Naive thymus-derived CD8-positive, alpha-beta T cell (primary cell): ENCODE measurements around the gene PXT1. TPM values are rescaled to one million over a fixed set of nuclear protein-coding genes. Genes with fewer than 3 reads are reported as not detected.
"Not testable (repeated sequence)": the region's sequence is repeated elsewhere in the genome, so short reads cannot be mapped to it uniquely, and the experiment has no call there.

Experiments
- ATAC-seq, 2 donors: fragments of 150-1000 bp; cut with Tn5 transposase in 1 of 2; sonication (Bioruptor Pico), chemical (Tn5 transposase) in 1 of 2; 1 replicate in 1 of 2; 2 replicates in 1 of 2; pipeline ENCODE4 v1.10.0; 2021; ENCODE audit warnings: mild to moderate bottlenecking in 2 of 2, moderate library complexity in 2 of 2
- POLR2A ChIA-PET: fragments of 350-600 bp; sonication (Branson Sonifier 250); formaldehyde crosslinking; loops from one replicate; lab custom pipeline; 2021; ENCODE audit warnings: antibody characterized with exemption; lab: Charles Lee
- DNase-seq, 10 donors: peaks; one replicate each; pipeline versions ENCODE4 v3.0.0 to v3.0.0-alpha.2; 2020 to 2022
- H3K27ac Mint-ChIP-seq, 10 donors: one replicate each; pipeline ENCODE4 v1.8.0; 2020 to 2022; ENCODE audit warnings: mild to moderate bottlenecking in 10 of 10, mixed read lengths in 10 of 10, moderate library complexity in 4 of 10, inconsistent platforms in 1 of 10
- H3K27me3 Mint-ChIP-seq, 5 donors: one replicate each; pipeline ENCODE4 v1.8.0; 2021 to 2022; ENCODE audit warnings: mixed read lengths in 5 of 5
- H3K36me3 Mint-ChIP-seq, 3 donors: one replicate each; pipeline ENCODE4 v1.8.0; 2020 to 2022; ENCODE audit warnings: mixed read lengths in 3 of 3, mild to moderate bottlenecking in 2 of 3, inconsistent platforms in 1 of 3
- H3K4me1 Mint-ChIP-seq, 4 donors: one replicate each; pipeline ENCODE4 v1.8.0; 2021 to 2022; ENCODE audit warnings: mixed read lengths in 4 of 4
- H3K4me3 Mint-ChIP-seq, 10 donors: one replicate each; pipeline ENCODE4 v1.8.0; 2020 to 2022; ENCODE audit warnings: mild to moderate bottlenecking in 10 of 10, mixed read lengths in 10 of 10, moderate library complexity in 6 of 10, inconsistent platforms in 1 of 10
- H3K9me3 Mint-ChIP-seq, 9 donors: one replicate each; pipeline ENCODE4 v1.8.0; 2020 to 2022; ENCODE audit warnings: mixed read lengths in 9 of 9, mild to moderate bottlenecking in 3 of 9, inconsistent platforms in 1 of 9, moderate library complexity in 1 of 9
- polyA plus RNA-seq, 3 donors: library from polyadenylated mRNA; unstranded; fragments of 300-500 nt; fragmentation: Illumina TruSeq; gene quantifications; one replicate each; pipeline ENCODE4 v1.2.3, GENCODE V29; 2021
- total RNA-seq, 8 experiments: library from RNA in 2 of 8; stranded (reverse) in 2 of 8; gene quantifications; one replicate each; pipeline ENCODE4 v1.2.3 and lab custom pipeline; 2021 to 2026

PXT1 gene
- total and polyA plus RNA-seq, 5 experiments from 2014 or later = 0.16 to 0.41 TPM; not detected in 3

- no peak overlapping the region for H3K27ac Mint-ChIP-seq
- peaks cover 0 to 2% (median 0%) of the 10 kb centered on the region in 3 donors for H3K36me3 Mint-ChIP-seq
- H3K27me3 Mint-ChIP-seq = peaks cover 0 to 6% (median 0%) of the 10 kb centered on the region in 5 donors
- no peak for ATAC-seq
- H3K4me3 Mint-ChIP-seq = no peak overlapping the region
- no peaks in the 10 kb centered on the region for H3K9me3 Mint-ChIP-seq
- POLR2A ChIA-PET = no interaction called here
- no peak for DNase-seq
- peaks cover 0 to 3% (median 0%) of the 10 kb centered on the region in 4 donors for H3K4me1 Mint-ChIP-seq
Measured at GRCh38 chr6:36374972-36375371, 67.7 kb downstream of the PXT1 start.

- no peak for DNase-seq
- Mint-ChIP-seq H3K9me3 (no peaks in the 10 kb centered on the region), H3K27me3 (peaks cover 0 to 6% (median 0%) of the 10 kb centered on the region in 5 donors), H3K36me3 (peaks cover 0 to 2% (median 0%) of the 10 kb centered on the region in 3 donors), H3K27ac (no peak overlapping the region), H3K4me1 (peaks cover 0 to 3% (median 0%) of the 10 kb centered on the region in 4 donors), H3K4me3 (no peak overlapping the region)
- POLR2A ChIA-PET = no interaction called here
- no peak for ATAC-seq
Measured at GRCh38 chr6:36374194-36374593, 68.5 kb downstream of the PXT1 start.

GRCh38 chr6:36373368-36374019 lies 69.2 kb downstream of the PXT1 start:
- DNase-seq (no peak), ATAC-seq (no peak)
- peaks cover 0 to 3% (median 0%) of the 10 kb centered on the region in 4 donors for H3K4me1 Mint-ChIP-seq
- POLR2A ChIA-PET = no interaction called here
- no peak overlapping the region for H3K4me3 Mint-ChIP-seq
- H3K27ac Mint-ChIP-seq = no peak overlapping the region
- H3K9me3 Mint-ChIP-seq = no peaks in the 10 kb centered on the region
- H3K27me3 Mint-ChIP-seq = peaks cover 0 to 6% (median 0%) of the 10 kb centered on the region in 5 donors
- peaks cover 0 to 2% (median 0%) of the 10 kb centered on the region in 3 donors for H3K36me3 Mint-ChIP-seq

GRCh38 chr6:36372088-36372487 lies 70.6 kb downstream of the PXT1 start:
- Mint-ChIP-seq H3K27me3 (peaks cover 0 to 6% (median 0%) of the 10 kb centered on the region in 5 donors), H3K36me3 (peaks cover 0 to 2% (median 0%) of the 10 kb centered on the region in 3 donors), H3K4me1 (peaks cover 0 to 3% (median 0%) of the 10 kb centered on the region in 4 donors), H3K27ac (no peak overlapping the region), H3K4me3 (no peak overlapping the region), H3K9me3 (no peaks in the 10 kb centered on the region)
- POLR2A ChIA-PET = no interaction called here
- DNase-seq (no peak), ATAC-seq (no peak)

GRCh38 chr6:36371211-36371610 lies 71.4 kb downstream of the PXT1 start:
- Mint-ChIP-seq H3K36me3 (peaks cover 0 to 2% (median 0%) of the 10 kb centered on the region in 3 donors), H3K4me3 (no peak overlapping the region), H3K27ac (no peak overlapping the region), H3K9me3 (no peaks in the 10 kb centered on the region), H3K27me3 (peaks cover 0 to 6% (median 0%) of the 10 kb centered on the region in 5 donors), H3K4me1 (peaks cover 0 to 3% (median 0%) of the 10 kb centered on the region in 4 donors)
- no peak for DNase-seq
- ATAC-seq = no peak
- POLR2A ChIA-PET = interaction anchor here (0.6 kb wide), 1 partner anchor 29 kb away, joined by 4 read pairs; no protein-coding TSS in a partner anchor

- H3K9me3 Mint-ChIP-seq = no peaks in the 10 kb centered on the region
- POLR2A ChIA-PET = interaction anchor here (0.6 kb wide), 1 partner anchor 28 kb away, joined by 4 read pairs; no protein-coding TSS in a partner anchor
Measured at GRCh38 chr6:36370638-36371037, 72.0 kb downstream of the PXT1 start.

GRCh38 chr6:36368921-36369865 lies 73.5 kb downstream of the PXT1 start:
- ATAC-seq (no peak), DNase-seq (no peak)
- peaks cover 0 to 2% (median 0%) of the 10 kb centered on the region in 3 donors for H3K36me3 Mint-ChIP-seq
- H3K4me3 Mint-ChIP-seq = no peak overlapping the region
- H3K27ac Mint-ChIP-seq = peak overlapping the region in 3 of 10 donors; percentile 35 to 61 (median 46)
- no peaks in the 10 kb centered on the region for H3K4me1 Mint-ChIP-seq
- POLR2A ChIA-PET = no interaction called here
- H3K9me3 Mint-ChIP-seq = no peaks in the 10 kb centered on the region
- H3K27me3 Mint-ChIP-seq = peaks cover 0 to 6% (median 0%) of the 10 kb centered on the region in 5 donors

More at GRCh38 chr6:36370638-36371037, 72.0 kb downstream of the PXT1 start:
- Mint-ChIP-seq H3K4me1 (no peaks in the 10 kb centered on the region), H3K4me3 (no peak overlapping the region), H3K36me3 (peaks cover 0 to 2% (median 0%) of the 10 kb centered on the region in 3 donors), H3K27me3 (peaks cover 0 to 6% (median 0%) of the 10 kb centered on the region in 5 donors), H3K27ac (no peak overlapping the region)
- no peak for ATAC-seq
- DNase-seq = no peak

- ATAC-seq (no peak), DNase-seq (no peak)
- peaks cover 0 to 2% (median 0%) of the 10 kb centered on the region in 3 donors for H3K36me3 Mint-ChIP-seq
- peak overlapping the region in 1 of 10 donors; percentile 35 for H3K27ac Mint-ChIP-seq
- POLR2A ChIA-PET = no interaction called here
- no peak overlapping the region for H3K4me3 Mint-ChIP-seq
- peaks cover 0 to 6% (median 0%) of the 10 kb centered on the region in 5 donors for H3K27me3 Mint-ChIP-seq
- H3K9me3 Mint-ChIP-seq = no peaks in the 10 kb centered on the region
- no peaks in the 10 kb centered on the region for H3K4me1 Mint-ChIP-seq
Measured at GRCh38 chr6:36368421-36368820, 74.2 kb downstream of the PXT1 start.

- no peaks in the 10 kb centered on the region for H3K9me3 Mint-ChIP-seq
- H3K4me1 Mint-ChIP-seq = no peaks in the 10 kb centered on the region
- peaks cover 0 to 2% (median 0%) of the 10 kb centered on the region in 3 donors for H3K36me3 Mint-ChIP-seq
- H3K4me3 Mint-ChIP-seq = no peak overlapping the region
- DNase-seq = no peak
- peaks cover 0 to 5% (median 0%) of the 10 kb centered on the region in 5 donors for H3K27me3 Mint-ChIP-seq
- H3K27ac Mint-ChIP-seq = no peak overlapping the region
- no peak for ATAC-seq
- POLR2A ChIA-PET = no interaction called here
Measured at GRCh38 chr6:36367743-36368142, 74.9 kb downstream of the PXT1 start.

- ATAC-seq = no peak
- DNase-seq = no peak
- Mint-ChIP-seq H3K27me3 (peaks cover 0 to 2% (median 0%) of the 10 kb centered on the region in 5 donors), H3K36me3 (no peaks in the 10 kb centered on the region), H3K9me3 (no peaks in the 10 kb centered on the region), H3K4me3 (no peak overlapping the region), H3K27ac (no peak overlapping the region), H3K4me1 (peaks cover 0 to 4% (median 3%) of the 10 kb centered on the region in 4 donors)
- POLR2A ChIA-PET = interaction anchor here (0.8 kb wide), 1 partner anchor 336 kb away, joined by 3 read pairs; no protein-coding TSS in a partner anchor
Measured at GRCh38 chr6:36364669-36365479, 77.8 kb downstream of the PXT1 start.

GRCh38 chr6:36364061-36364635 lies 78.5 kb downstream of the PXT1 start:
- H3K4me1 Mint-ChIP-seq, H3K4me3 Mint-ChIP-seq, POLR2A ChIA-PET, DNase-seq, H3K36me3 Mint-ChIP-seq, H3K9me3 Mint-ChIP-seq, H3K27me3 Mint-ChIP-seq, H3K27ac Mint-ChIP-seq, ATAC-seq: not testable (repeated sequence)

- ATAC-seq, DNase-seq, H3K4me1 Mint-ChIP-seq, H3K9me3 Mint-ChIP-seq, H3K4me3 Mint-ChIP-seq, H3K36me3 Mint-ChIP-seq, H3K27me3 Mint-ChIP-seq: not testable (repeated sequence)
- POLR2A ChIA-PET = interaction anchor here (1.4 kb wide), 1 partner anchor 335 kb away, joined by 3 read pairs; no protein-coding TSS in a partner anchor
- peak overlapping the region in 1 of 10 donors; percentile 27 for H3K27ac Mint-ChIP-seq
Measured at GRCh38 chr6:36363371-36363752, 79.3 kb downstream of the PXT1 start.
